GM21529 (cell line): Measurements from ENCODE around the gene FOXP1.

Source experiments
- ATAC-seq: cut with Tn5 transposase; IDR thresholded peaks from one replicate; pipeline ENCODE4 v1.9.1; 2021; ENCODE audit not compliant: unreplicated experiment

FOXP1 gene

DNA sequence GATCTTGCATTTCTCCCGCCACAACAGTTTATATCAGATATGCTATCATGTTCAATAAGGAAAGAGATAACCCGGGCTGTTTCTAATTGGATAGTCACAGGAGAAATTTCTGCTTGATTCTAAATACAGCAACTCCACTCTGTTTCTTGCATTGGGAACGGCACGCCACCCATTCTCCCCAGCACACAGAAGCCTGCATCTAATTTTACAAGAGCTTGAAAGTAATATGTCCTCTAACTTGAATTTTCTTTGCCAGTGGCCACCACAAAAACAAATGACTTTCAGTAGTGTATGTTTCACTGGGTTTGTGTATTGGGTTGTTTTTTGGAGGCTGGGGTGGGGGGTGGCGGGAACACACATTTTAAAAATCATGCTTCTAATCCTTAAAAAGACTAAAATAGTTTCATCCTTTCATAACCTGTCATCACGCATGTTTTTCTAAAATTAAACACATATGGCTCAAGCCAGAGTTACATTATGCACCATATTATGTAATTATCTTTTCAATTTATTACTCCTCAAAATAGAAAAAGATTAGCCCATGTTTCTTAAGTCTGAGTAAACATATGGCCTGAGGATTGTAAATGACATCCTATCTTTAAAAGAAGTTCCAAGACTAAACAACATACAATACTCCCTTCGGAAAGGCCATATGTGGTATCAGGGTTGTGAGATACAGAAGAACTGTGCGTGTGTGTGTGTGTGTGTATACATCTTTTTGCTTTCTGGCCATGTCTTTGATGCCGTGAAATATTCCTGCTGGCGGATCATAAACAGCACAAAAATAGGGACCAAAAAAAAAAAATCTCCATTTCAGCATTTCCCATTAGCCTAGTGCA is 176.3 kb downstream of the FOXP1 start:
- no peak for ATAC-seq

DNA sequence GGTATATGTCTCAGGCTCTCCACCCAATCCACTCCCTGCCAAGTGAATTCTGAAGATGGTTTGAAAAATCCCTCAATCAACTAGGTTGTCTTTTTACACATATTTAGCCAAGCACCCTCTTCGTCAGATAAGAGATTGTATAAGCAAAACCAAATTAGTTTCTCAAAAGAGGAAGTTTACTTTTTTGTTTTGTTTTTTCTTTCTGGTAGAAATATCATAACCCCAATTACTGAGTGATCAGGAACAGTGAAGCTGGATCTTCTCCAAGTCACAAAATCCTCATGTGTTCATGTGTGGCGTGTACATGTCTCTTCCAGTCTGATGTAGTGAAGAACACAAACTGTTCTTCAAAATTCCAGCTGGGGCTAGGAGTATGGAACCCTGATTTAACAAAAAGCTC is 180.6 kb downstream of the FOXP1 start:
- ATAC-seq: no peak

DNA sequence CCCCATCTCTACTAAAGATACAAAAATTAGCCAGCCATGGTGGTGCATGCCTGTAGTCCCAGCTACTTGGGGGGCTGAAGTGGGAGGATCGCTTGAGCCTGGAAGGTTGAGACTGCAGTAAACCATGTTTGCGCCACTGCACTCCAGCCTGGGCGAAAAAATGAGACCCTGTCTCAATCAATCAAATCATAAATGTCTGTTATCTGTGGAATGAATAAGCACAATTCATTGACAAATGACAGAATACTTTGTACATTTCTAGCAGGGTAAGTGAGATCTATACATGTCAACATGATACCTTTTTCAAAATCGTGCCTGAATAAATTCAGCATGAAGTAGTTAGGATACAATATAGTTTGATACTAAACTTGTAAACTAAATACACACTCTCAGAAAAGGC is 181.2 kb downstream of the FOXP1 start:
- no peak for ATAC-seq

DNA sequence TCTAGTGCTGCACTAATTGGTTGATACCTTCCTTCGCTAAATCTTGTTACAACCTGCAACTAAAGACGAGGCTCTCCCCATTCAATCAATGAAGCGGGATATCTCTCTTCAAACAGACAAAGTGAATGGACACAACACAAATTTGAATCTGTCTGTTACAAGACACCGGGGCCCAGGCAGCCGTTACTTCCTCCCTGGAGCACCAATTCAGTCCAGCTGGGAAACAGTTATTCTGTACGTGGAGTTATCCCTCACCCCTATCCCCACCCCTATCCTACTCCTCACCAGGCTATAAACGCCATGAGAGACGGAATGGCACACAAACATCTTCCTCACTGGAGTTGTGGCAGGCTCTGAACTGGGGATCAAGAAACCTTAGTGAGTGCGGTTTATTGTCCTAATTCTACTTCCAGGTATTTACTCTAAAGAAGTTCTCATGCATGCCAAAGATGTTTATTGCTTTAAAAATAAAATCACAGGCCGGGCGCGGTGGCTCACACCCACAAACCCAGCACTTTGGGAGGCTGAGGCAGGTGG is 181.8 kb downstream of the FOXP1 start:
- ATAC-seq: no peak

DNA sequence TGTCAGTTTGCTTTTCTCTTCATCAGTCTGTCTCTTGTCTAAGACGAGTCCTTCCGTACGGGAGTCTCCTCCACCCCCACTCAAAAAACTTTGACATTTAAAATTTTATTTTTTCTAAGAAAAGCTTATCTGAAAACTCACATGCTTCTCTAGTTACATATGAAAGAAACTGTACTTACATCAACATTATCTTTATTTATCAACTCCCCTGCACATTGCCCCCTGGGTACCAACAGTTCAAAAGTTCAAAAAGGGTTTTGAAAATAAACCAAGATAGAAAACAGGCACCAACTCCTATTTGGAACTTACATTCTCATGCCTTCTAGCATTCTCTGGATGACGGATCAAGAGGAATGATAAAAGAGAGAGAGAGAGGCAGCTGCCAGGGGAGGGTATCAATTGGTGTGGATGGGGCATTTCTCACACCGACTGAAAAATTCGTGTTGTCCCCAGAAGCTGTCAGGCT is 182.5 kb downstream of the FOXP1 start:
- ATAC-seq: no peak

DNA sequence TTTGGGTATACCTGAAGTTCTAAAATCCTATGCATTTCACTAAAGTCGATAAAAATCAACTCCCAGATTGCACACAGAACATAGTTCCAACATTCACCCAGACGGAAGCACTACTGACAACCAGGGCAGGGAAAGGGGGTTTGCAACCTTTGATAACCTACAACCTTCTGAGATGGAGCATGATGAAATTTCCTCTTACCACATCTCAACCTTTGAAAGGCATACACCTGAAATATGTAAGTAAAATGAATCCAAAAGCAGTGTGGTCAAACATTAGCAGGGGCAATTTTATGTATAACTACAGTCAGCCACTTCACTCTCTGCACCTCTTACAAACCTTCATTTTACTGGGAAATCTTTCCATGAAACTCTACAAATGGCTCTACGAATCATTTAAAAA is 184.1 kb downstream of the FOXP1 start:
- ATAC-seq: no peak

DNA sequence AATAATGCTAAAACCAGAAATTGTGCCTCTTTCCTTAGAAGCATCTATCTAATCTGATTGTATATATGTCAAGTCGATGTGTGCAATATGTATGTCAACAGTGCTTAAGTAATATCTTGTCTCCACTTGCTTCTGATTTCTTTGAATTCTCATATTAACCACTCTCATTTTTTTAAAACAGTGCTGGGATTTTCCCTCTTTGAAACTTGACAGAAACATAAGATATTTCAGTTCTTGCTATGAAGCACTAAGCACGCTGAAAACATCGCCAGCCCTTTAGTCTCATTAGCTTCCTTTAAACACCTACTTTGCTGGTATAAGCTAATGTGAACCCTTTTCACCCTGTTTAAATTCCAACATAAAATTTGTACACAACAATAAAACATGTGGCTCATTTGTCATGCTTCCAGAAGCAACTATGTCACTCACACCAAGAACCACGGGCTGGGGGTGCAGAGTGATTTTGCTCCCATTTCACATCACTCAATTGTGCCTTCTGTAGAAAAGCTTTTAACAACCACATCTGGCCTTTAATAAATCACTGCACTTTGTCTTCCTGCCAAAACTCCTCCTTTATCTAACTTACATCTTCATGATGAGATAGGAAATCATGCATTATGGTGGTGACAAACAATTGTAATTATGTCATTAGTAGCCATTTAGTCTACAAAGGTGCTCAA is 185.2 kb downstream of the FOXP1 start:
- ATAC-seq: no peak

DNA sequence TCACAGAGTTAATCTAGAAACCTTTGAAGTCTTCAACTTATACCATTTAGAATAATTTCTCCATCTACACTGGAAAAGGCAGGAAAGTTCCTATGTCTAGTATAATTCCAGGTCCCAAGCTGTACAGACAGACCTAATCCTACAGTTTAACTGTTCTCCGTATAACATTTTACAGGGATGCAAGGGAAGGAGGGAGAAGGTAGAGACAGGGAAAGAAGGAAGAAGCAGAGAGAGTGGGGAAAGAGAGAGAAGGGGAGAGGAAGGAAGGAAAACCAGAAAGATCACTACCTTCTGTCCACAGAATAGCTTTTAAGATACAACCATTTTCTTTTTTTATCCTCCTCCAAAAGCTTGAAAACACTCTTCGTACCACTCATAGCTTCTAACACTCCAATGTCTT is 185.8 kb downstream of the FOXP1 start:
- ATAC-seq: no peak

DNA sequence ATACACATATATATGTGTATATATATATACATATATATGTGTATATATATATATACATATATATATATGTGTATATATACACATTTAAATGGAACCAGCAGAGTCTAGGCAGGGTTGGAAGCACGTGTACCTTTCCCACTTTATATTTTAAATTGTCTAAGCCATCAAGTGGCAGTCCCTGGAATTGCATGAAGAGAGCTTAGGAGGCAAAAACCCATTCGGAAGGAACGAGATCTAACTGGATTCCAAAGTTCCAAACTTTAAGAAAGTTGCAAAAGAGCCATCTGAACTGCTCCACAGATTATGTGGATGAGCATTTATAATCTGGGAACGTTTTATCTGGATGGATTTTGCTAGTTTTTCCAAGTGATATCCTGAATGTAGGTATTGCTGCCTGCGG is 186.5 kb downstream of the FOXP1 start:
- no peak for ATAC-seq

DNA sequence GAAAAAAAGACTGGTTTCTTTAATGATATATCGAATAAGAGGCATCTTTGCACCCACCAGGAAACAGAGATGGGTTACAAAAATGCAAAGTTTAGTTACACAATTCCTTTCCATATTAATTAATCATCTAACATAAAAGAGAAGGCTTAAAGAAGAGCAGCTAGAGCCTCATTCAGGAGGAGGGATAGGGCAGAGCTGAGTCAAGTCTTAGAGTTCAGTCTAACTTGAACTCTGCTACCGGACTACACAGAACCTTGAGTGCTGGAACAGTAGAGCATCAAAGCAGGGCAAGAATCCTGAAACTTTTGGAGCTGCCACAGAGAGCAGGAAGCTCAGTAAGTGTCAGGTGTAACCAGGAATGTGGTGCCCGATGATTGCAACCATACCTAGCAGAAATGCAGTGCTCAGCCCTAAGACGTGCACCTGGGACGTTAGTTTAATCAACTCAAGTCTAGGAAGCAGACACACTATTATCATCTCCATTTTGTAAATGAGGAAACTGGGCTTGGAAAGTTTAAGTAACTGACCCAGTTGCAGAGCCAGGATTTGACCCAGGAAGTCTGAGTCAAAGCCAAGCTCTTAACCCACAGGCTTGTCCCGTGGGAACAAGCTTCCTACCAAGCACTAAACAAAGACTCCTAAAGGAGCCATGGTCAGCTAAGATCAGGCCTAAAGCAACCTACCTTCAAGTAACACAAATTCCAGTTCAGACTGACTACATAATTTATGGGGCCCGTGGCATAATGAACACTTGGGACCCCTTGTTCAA is 187.4 kb downstream of the FOXP1 start:
- ATAC-seq: no peak

DNA sequence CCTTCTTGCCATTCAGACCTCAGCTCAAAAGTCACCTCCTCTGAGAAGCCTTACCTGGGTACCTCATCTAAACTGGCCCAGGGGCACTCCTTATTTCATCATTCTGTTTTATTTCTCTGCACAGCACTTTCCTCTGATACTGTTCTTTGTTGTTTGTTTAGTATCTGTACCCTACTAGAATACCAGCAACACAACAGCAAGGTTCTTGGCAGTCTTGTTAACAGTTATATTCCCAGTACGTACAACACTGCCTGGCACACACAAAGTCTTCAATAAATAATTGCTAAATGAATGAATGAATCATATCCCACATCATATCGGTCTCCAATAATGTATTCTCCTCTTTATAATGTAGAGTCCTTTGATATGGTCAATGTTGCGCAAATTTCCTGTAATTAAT is 188.1 kb downstream of the FOXP1 start:
- ATAC-seq: no peak

DNA sequence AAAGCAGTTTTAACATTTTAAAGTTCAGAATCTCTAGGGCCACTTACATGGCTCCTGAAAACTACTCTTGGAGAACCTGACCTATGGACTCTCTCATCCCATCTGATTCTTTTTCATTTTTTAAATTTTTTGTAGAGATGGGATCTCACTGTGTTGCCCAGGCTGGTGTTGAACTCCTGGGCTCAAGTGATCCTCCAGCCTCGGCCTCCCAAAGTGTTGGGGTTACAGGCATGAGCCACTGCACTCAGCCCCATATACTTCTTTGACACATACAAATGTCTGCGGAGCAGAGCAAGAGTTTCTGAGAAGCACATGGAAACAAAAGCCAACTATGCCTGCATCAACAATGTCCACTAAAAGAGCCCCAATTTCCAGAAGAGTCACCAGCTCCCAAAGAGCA is 189.8 kb downstream of the FOXP1 start:
- no peak for ATAC-seq

DNA sequence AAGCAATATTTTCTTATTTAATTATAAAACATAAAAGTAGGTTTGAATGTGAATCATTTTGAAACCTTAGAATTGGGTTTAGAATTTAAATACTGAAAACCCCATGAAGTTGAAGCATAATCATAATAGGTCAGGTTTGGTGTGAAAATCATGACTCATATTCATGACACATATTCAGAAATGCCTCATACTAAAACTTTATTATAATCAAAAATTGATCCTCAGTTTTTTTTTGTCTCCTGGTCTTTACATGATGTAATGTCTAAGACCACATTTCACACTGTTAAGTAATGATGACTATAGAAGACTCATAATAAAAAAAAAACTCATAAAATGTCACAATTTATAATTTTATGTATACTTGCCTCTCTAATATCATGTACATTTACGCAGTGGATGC is 190.4 kb downstream of the FOXP1 start:
- peak; percentile 58 for ATAC-seq

DNA sequence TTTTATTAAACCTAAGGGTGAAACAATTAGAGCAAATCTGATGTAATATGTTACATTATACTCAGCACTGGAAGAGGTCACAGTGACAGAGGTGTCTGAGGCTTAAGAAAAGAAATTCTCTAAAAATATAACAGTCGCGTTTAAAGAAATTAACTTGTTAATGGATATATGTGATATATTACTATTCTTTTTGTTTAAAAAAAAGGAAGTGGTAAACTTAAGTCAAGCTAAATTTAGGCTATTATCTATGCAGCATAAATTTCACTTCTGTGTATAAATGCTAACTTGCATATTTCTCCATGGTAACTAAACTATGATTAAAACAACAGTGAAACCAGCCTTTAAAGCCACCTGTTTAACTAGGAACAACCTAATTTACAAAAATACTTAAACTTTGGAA is 191.3 kb downstream of the FOXP1 start:
- ATAC-seq: peak; percentile 78

DNA sequence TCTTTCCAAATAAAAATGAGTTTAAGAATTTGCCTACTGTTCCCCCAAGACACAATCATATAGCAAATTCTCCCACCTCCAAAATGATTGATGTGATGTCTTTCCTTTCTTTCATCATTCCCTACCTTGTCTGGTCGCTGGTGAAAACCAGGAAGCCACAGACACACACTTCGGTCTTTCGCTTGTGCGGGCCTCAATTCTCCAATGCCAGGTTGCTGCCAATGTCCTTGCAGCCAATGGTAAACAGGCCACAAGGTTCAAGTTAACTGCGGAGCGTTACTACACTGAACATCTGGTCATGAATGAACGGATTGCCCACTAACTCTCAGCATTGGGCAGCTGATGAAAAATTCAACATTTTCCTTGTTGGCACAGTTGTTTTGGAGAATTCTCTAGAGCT is 192.2 kb downstream of the FOXP1 start:
- no peak for ATAC-seq

DNA sequence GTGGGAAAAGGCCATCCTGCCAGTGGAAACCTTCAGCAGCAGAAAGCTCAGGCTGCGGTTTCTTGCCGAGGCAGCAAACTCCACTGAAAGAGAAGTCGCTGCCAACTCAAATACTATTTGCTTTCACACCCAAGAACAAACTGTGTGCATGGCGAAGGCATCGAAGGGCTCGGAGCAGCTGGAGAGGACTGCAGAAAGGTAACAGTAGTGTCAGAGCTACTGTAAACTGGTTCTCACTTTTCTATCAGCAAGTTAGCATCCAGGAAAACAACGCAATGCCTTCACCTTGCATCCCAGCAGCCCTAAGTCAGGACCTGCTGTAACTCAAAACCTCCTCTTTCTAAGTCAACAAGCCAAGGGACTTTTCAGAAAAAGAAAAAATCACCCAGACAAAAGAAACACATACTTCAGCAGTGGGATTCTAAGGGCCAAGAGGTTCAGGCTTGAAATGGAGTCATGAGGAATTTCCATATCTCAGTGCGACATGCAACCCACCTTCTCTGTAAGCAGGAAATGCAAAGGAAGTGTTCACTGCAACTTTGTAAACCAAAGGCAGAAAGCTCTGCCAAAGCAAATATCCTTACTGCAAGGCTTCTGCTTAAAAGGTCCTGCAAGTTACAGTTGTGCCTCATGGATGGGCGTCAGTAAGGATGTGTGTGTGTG is 193.5 kb downstream of the FOXP1 start:
- no peak for ATAC-seq

DNA sequence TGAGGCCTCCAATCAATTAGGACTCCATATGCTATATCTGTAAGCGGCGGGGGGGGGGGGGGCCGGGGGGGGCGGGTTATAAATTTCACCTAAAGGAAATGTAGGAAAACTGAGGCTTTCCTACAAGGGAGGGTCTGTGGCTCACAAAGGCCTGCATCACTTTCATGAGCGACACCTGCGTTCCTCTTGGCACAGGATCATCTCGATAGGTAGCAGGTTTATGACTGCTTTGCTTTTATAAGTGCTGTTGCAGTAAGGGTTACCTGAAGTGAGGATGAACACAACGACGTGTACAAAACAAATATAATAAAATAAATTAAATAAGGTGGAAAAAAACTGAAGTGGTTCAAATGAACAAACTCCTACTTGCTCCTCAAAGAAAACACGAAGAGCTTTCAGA is 194.3 kb downstream of the FOXP1 start:
- no peak for ATAC-seq

DNA sequence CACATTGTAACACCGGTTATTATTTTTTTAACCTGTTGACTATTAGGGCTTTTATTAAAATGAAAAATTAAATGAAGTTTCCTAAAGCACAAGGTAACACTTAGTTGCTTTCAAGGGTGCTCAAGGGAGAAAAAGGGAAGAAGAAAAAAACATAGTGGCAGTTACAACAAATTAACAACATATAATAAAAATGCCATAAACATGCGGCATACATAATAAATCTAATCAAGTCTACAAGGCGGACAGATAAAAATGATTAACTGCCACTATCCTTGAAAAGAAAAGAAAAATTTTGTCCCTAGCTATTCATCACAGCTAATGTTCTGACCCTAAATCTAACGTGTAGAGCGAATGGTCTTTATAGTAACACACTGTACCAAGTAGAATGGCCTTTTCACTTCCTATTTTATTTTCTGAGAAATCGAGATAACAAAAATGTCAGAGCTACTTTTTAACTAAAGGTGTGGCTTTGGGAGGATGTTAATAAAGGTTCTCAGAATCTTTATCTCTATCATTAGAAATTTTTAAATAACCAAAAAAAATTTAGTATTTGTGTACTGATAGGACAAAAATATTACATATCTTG is 194.9 kb downstream of the FOXP1 start:
- no peak for ATAC-seq

DNA sequence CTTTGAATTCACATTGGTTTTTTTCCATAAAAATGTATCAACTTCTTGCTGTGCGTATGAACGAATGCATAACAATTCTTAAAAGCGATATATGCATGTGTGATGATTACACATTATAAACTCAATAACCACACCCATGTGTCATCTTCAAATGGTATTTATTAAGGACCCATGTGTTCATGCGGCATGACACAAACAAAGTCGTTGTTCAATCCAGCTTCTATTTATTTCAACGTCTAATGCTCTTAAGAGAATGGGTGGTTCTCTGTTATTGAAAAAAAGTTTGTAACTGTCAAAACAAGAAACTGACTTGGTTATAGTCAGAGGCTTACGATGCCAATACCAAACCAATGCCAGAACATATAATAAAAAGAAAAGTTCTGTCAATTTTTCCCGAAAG is 195.9 kb downstream of the FOXP1 start:
- no peak for ATAC-seq

DNA sequence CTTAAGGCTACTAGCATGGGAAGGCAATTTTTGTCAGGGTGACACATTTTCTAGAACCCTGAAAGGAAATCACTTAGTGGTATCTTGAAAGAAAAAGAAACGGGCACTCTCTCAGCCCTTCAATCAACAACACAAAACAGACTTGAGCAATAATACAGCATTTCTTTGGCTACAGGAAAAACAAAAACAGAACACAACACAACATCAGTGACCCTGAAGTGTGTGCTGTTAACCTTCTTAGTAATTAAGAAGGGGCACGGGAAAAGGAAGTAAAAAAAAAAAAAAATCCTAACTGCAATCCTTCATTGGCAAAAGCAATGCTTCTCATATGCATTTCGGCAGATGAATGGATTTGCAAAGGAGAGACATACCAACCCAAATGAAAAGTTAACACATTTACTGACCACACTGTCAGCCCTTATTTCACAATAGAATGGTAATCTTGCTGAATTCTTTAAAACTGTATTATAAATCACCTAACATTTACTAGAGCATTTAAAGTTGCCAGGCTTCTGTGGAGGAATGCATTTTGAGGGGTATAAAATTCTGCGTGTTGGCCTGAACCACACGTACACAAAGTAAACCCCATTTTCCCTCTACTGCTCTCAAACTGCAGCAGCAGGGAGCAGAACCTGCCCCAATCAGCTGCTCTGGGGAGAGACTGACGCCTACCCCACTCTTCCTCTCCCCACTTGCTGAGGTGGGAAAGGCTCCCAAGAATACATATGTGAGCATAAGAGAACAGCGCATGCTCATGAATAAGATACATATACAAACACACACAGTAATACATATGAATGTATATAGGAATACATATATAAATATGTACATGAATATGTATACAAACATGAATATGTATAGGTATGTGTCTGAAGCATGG is 198.5 kb downstream of the FOXP1 start:
- no peak for ATAC-seq
